Mesenchymal stem cell (in vitro differentiated cells and primary cell): Measurements from ENCODE around the gene BDKRB1.
"Not testable (repeated sequence)": the region's sequence is repeated elsewhere in the genome, so short reads cannot be mapped to it uniquely, and the experiment has no call there.

Experiments used
- DNase-seq: peaks from one replicate; pipeline ENCODE4 v3.0.0-alpha.2; 2013
- H2AFZ ChIP-seq: one replicate; pipeline ENCODE4 v1.6.1; 2013; ENCODE audit warnings: low read depth, mild to moderate bottlenecking, control low read depth, inconsistent platforms, low read length, moderate library complexity
- H2AK5ac ChIP-seq: 2 replicates; pipeline ENCODE4 v1.6.1; 2013; ENCODE audit warnings: low read length, moderate library complexity, mild to moderate bottlenecking, inconsistent platforms; ENCODE audit not compliant: severe bottlenecking
- H2BK120ac ChIP-seq: one replicate; pipeline ENCODE4 v1.6.1; 2013; ENCODE audit warnings: low read depth, mild to moderate bottlenecking, inconsistent platforms, low read length, moderate library complexity
- H2BK12ac ChIP-seq, 2 experiments: one replicate each; pipeline ENCODE4 v1.6.1; 2013; ENCODE audit warnings: inconsistent platforms in 2 of 2, low read length in 2 of 2, mild to moderate bottlenecking in 2 of 2, moderate library complexity in 2 of 2, control low read depth in 1 of 2
- H2BK15ac ChIP-seq: one replicate; pipeline ENCODE4 v1.6.1; 2013; ENCODE audit warnings: mild to moderate bottlenecking, low read depth, inconsistent platforms; ENCODE audit not compliant: poor library complexity, severe bottlenecking
- H2BK5ac ChIP-seq: 2 replicates; pipeline ENCODE4 v1.6.1; 2013; ENCODE audit warnings: low read depth, mild to moderate bottlenecking, low read length, control low read depth, inconsistent platforms; ENCODE audit not compliant: poor library complexity, severe bottlenecking
- H3K14ac ChIP-seq, 2 experiments: one replicate each; pipeline ENCODE4 v1.6.1; 2013; ENCODE audit warnings: inconsistent platforms in 2 of 2, low read length in 2 of 2, control low read depth in 1 of 2, mild to moderate bottlenecking in 1 of 2, moderate library complexity in 1 of 2
- H3K18ac ChIP-seq, 2 experiments: one replicate each; pipeline ENCODE4 v1.6.1; 2013; ENCODE audit warnings: inconsistent platforms in 2 of 2, low read length in 2 of 2, control low read depth in 1 of 2, low read depth in 1 of 2, mild to moderate bottlenecking in 1 of 2
- H3K23ac ChIP-seq, 2 experiments: one replicate each; pipeline ENCODE4 v1.6.1; 2013; ENCODE audit warnings: inconsistent platforms in 2 of 2, low read length in 2 of 2, mild to moderate bottlenecking in 2 of 2, moderate library complexity in 2 of 2, control low read depth in 1 of 2
- H3K27ac ChIP-seq: 2 replicates; pipeline ENCODE4 v1.5.1; 2013; ENCODE audit warnings: mild to moderate bottlenecking, moderate library complexity, low read length, control low read depth, inconsistent platforms; ENCODE audit not compliant: poor library complexity, severe bottlenecking
- H3K27me3 ChIP-seq, 2 experiments: 2 replicates each; pipeline versions ENCODE4 v1.6.1 to v1.7.0; 2013; ENCODE audit warnings: low read length in 2 of 2, mild to moderate bottlenecking in 2 of 2, moderate library complexity in 2 of 2, control low read depth in 1 of 2, inconsistent platforms in 1 of 2; ENCODE audit not compliant: control insufficient read depth in 1 of 2, insufficient read depth in 1 of 2
- H3K36me3 ChIP-seq, 2 experiments: 2 replicates each; pipeline versions ENCODE4 v1.6.1 to v1.7.0; 2013; ENCODE audit warnings: low read length in 2 of 2, control low read depth in 1 of 2, inconsistent platforms in 1 of 2, low read depth in 1 of 2, mild to moderate bottlenecking in 1 of 2; ENCODE audit not compliant: insufficient read depth in 2 of 2, control insufficient read depth in 1 of 2
- H3K4ac ChIP-seq, 2 experiments: one replicate each; pipeline ENCODE4 v1.6.1; 2013; ENCODE audit warnings: inconsistent platforms in 2 of 2, low read length in 2 of 2, mild to moderate bottlenecking in 2 of 2, moderate library complexity in 2 of 2, control low read depth in 1 of 2, low read depth in 1 of 2
- H3K4me1 ChIP-seq: 2 replicates; pipeline ENCODE4 v1.6.1; 2013; ENCODE audit warnings: low read depth, low read length, control low read depth; ENCODE audit not compliant: control insufficient read depth, insufficient read depth
- H3K4me2 ChIP-seq: 2 replicates; pipeline ENCODE4 v1.6.1; 2013; ENCODE audit warnings: low read length, mild to moderate bottlenecking, inconsistent platforms; ENCODE audit not compliant: poor library complexity, severe bottlenecking
- H3K4me3 ChIP-seq, 2 experiments: 2 replicates each; pipeline versions ENCODE4 v1.5.1 to v1.7.0; 2013; ENCODE audit warnings: low read length in 2 of 2, mild to moderate bottlenecking in 2 of 2, control low read depth in 1 of 2, low read depth in 1 of 2; ENCODE audit not compliant: insufficient read depth in 1 of 2
- H3K79me1 ChIP-seq: replicated peaks from 2 replicates; pipeline ENCODE4 v1.6.1; 2013; ENCODE audit warnings: mild to moderate bottlenecking, control low read depth, low read length, inconsistent platforms; ENCODE audit not compliant: poor library complexity, severe bottlenecking
- H3K9ac ChIP-seq: 2 replicates; pipeline ENCODE4 v1.7.0; 2013; ENCODE audit warnings: mild to moderate bottlenecking, low read length, moderate library complexity
- H3K9me3 ChIP-seq: 2 replicates; pipeline ENCODE4 v1.7.0; 2013; ENCODE audit warnings: mild to moderate bottlenecking, low read length; ENCODE audit not compliant: control insufficient read depth
- H4K8ac ChIP-seq: one replicate; pipeline ENCODE4 v1.6.1; 2013; ENCODE audit warnings: inconsistent platforms, mild to moderate bottlenecking, low read length, moderate library complexity
- H4K91ac ChIP-seq: one replicate; pipeline ENCODE4 v1.6.1; 2013; ENCODE audit warnings: mild to moderate bottlenecking, low read length, inconsistent platforms
- WGBS: methylation state at CpG from one replicate; pipeline ENCODE4 v1.1.7; 2013; ENCODE audit warnings: mixed read lengths; 5-methylcytosine and 5-hydroxymethylcytosine counted together

BDKRB1 gene

DNA sequence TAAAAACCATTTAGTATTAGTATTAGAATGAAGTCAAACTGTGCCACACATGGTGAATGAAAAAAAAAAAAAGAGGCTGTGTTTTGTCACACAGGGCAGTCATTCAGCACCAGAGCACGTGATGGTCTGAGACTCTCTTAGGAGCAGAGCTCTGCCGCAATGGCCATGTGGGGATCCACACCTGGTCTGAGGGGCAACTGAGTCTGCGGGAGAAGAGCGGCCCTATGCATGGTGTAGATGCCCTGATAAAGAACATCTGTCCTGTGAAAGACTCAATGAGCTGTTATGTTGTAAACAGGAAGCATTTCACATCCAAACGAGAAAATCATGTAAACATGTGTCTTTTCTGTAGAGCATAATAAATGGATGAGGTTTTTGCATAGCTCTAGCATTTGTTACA lies 12.2 kb upstream of the BDKRB1 start:
- Histone ChIP-seq H2BK12ac (no peak overlapping the region), H3K14ac (no peak overlapping the region), H3K4ac (no peak overlapping the region), H2AFZ (no peak overlapping the region), H2AK5ac (no peak overlapping the region), H3K27me3 (no peaks in the 10 kb centered on the region), H3K23ac (no peak overlapping the region), H2BK15ac (no peak overlapping the region), H3K4me2 (no peak overlapping the region), H3K9me3 (no peaks in the 10 kb centered on the region), H2BK5ac (no peak overlapping the region), H2BK120ac (no peak overlapping the region), H3K4me3 (no peak overlapping the region), H4K91ac (no peak overlapping the region), H3K27ac (no peak overlapping the region), H3K79me1 (peaks cover 19% of the 10 kb centered on the region), H3K4me1 (peaks cover 14% of the 10 kb centered on the region), H3K9ac (no peak overlapping the region), H3K36me3 (peaks cover 44 to 90% of the 10 kb centered on the region in 2 experiments), H4K8ac (no peak overlapping the region), H3K18ac (peak overlapping the region in 1 of 2 experiments; percentile 48)
- peak; percentile 90 for DNase-seq
- WGBS = 2% methylated on average over 5 of the region's 5 CpGs

DNA sequence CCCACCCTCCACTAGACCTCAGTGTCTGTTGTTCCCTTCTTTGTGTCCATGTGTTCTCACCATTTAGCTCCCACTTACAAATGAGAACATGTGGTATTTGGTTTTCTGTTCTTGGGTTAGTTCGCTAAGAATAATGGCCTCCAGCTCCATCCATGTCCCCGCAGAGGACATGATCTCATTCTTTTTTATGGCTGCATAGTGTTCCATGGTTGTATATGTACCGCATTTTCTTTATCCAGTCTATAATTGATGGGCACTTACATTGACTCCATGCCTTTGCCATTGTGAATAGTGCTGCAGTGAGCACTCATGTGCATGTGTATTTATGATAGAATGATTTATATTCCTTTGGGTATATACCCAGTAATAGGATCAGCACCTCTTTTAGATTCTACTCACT lies 10.9 kb upstream of the BDKRB1 start:
- H3K9ac ChIP-seq, DNase-seq, H3K9me3 ChIP-seq, H2BK120ac ChIP-seq, H3K14ac ChIP-seq, H4K91ac ChIP-seq, H3K4me2 ChIP-seq, H3K27me3 ChIP-seq, H3K27ac ChIP-seq, H3K18ac ChIP-seq, H2AFZ ChIP-seq, H2AK5ac ChIP-seq, H3K23ac ChIP-seq, H2BK5ac ChIP-seq, H3K4me3 ChIP-seq, H4K8ac ChIP-seq, H3K4ac ChIP-seq, H2BK12ac ChIP-seq: not testable (repeated sequence)
- whole genome bisulfite sequencing = 96% methylated on average over 3 of the region's 3 CpGs
- H3K79me1 ChIP-seq = peaks cover 17% of the 10 kb centered on the region
- H3K36me3 ChIP-seq = peaks cover 33 to 78% of the 10 kb centered on the region in 2 experiments
- H2BK15ac ChIP-seq = peak overlapping the region; percentile 16
- H3K4me1 ChIP-seq = peaks cover 16% of the 10 kb centered on the region

DNA sequence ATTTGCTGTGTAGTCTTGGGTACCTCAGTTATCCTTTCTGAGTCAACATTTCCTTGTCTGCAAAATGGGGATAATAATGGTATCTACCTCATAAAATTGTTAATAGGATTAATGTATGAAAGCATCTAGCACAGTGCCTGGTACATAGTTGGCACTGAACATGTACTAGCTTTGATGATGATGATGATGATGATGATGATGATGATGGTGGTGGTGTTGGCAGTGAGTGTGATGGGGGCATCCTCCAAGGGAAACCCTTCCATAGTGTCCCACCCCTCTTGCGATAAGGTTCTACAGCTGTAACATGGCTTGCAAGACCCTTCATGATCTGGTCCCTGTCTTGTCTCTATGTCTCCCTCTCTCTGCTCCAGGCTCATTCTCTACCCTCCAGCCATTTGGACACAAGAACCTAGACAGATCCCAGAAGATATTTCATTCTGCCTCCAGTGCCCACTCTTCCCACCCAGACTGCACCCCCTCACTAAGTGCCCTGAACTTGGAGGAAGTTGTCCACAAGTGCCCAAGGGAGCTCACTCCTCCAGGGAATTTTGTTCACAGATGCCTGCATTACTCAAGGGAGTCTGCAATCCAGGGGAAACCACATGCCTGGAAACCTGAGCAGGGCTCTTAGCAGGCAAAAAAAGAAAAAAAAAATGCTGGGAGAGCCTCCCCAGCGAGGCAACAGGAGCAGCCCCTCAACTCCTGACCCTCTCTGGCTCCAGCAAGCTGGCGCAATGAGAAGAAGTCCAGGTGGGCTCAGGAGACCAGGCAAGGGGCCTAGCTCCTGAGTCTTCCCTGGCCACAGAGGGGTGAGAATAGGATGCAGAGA lies 10.1 kb upstream of the BDKRB1 start:
- no peak overlapping the region for H3K4me3 ChIP-seq

GRCh38 chr14:96246539-96246847 lies 9.5 kb upstream of the BDKRB1 start:
- no peak overlapping the region for H4K8ac ChIP-seq
- no peak overlapping the region for H3K4me3 ChIP-seq
- no peak overlapping the region for H2BK15ac ChIP-seq
- peak overlapping the region; percentile 75 for H3K27ac ChIP-seq
- H3K79me1 ChIP-seq = peaks cover 13% of the 10 kb centered on the region
- no peak overlapping the region for H3K4me2 ChIP-seq
- peaks cover 19 to 63% of the 10 kb centered on the region in 2 experiments for H3K36me3 ChIP-seq
- 9% methylated on average over 1 of the region's 1 CpG for WGBS
- peak; percentile 99 for DNase-seq
- no peak overlapping the region for H3K14ac ChIP-seq
- H2BK12ac ChIP-seq = peak overlapping the region; percentile 87 to 94
- H4K91ac ChIP-seq = no peak overlapping the region
- H3K4me1 ChIP-seq = peaks cover 13% of the 10 kb centered on the region
- H3K18ac ChIP-seq = peak overlapping the region in 1 of 2 experiments; percentile 46
- no peak overlapping the region for H3K9ac ChIP-seq
- H3K23ac ChIP-seq = no peak overlapping the region
- H3K4ac ChIP-seq = no peak overlapping the region
- H2BK120ac ChIP-seq = no peak overlapping the region
- peak overlapping the region; percentile 97 for H2AK5ac ChIP-seq
- H3K9me3 ChIP-seq = no peaks in the 10 kb centered on the region
- H2BK5ac ChIP-seq = no peak overlapping the region
- H3K27me3 ChIP-seq = no peaks in the 10 kb centered on the region
- no peak overlapping the region for H2AFZ ChIP-seq

More for the DNA sequence above, 10.1 kb upstream of the BDKRB1 start:
- Histone ChIP-seq H3K4me1 (peaks cover 13% of the 10 kb centered on the region), H3K4me2 (no peak overlapping the region), H2BK15ac (no peak overlapping the region), H3K18ac (peak overlapping the region; percentile 23 to 88), H3K4ac (peak overlapping the region; percentile 19 to 40), H2BK120ac (no peak overlapping the region), H4K91ac (peak overlapping the region; percentile 77), H3K23ac (no peak overlapping the region), H3K27ac (peak overlapping the region; percentile 75), H3K36me3 (peaks cover 25 to 69% of the 10 kb centered on the region in 2 experiments), H3K9me3 (no peaks in the 10 kb centered on the region), H3K9ac (no peak overlapping the region), H3K27me3 (no peaks in the 10 kb centered on the region), H2AFZ (no peak overlapping the region), H4K8ac (peak overlapping the region; percentile 81), H3K14ac (no peak overlapping the region), H2BK5ac (peak overlapping the region; percentile 74), H3K79me1 (peaks cover 16% of the 10 kb centered on the region), H2AK5ac (peak overlapping the region; percentile 97), H2BK12ac (peak overlapping the region; percentile 69 to 87)
- 54% methylated on average over 3 of the region's 3 CpGs for WGBS
- DNase-seq = peak; percentile 97
